GM10266 (cell line): ENCODE results near the gene CYP51A1.
"Not testable (repeated sequence)": the region's sequence is repeated elsewhere in the genome, so short reads cannot be mapped to it uniquely, and the experiment has no call there.

Source experiments
- DNase-seq: peaks from one replicate; pipeline ENCODE4 v3.0.0; 2012; ENCODE audit errors: extremely low spot score
- TF ChIP-seq, protein P1 (sequence below): IDR thresholded peaks from 2 replicates; pipeline ENCODE4 v1.5.1; 2012; ENCODE audit warnings: mild to moderate bottlenecking, low read depth; ENCODE audit not compliant: control insufficient read depth, insufficient read depth; ENCODE audit errors: missing control alignments

The CYP51A1 gene

GRCh38 chr7:92134271-92135051, at the start of gene CYP51A1:
Gene CYP51A1 (minus strand): TSS chr7:92134477. CDS start chr7:92134364, 113 bp downstream.
- TF ChIP-seq, protein P1, sequence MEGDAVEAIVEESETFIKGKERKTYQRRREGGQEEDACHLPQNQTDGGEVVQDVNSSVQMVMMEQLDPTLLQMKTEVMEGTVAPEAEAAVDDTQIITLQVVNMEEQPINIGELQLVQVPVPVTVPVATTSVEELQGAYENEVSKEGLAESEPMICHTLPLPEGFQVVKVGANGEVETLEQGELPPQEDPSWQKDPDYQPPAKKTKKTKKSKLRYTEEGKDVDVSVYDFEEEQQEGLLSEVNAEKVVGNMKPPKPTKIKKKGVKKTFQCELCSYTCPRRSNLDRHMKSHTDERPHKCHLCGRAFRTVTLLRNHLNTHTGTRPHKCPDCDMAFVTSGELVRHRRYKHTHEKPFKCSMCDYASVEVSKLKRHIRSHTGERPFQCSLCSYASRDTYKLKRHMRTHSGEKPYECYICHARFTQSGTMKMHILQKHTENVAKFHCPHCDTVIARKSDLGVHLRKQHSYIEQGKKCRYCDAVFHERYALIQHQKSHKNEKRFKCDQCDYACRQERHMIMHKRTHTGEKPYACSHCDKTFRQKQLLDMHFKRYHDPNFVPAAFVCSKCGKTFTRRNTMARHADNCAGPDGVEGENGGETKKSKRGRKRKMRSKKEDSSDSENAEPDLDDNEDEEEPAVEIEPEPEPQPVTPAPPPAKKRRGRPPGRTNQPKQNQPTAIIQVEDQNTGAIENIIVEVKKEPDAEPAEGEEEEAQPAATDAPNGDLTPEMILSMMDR = no peak
- DNase-seq = peak; percentile 93

DNA sequence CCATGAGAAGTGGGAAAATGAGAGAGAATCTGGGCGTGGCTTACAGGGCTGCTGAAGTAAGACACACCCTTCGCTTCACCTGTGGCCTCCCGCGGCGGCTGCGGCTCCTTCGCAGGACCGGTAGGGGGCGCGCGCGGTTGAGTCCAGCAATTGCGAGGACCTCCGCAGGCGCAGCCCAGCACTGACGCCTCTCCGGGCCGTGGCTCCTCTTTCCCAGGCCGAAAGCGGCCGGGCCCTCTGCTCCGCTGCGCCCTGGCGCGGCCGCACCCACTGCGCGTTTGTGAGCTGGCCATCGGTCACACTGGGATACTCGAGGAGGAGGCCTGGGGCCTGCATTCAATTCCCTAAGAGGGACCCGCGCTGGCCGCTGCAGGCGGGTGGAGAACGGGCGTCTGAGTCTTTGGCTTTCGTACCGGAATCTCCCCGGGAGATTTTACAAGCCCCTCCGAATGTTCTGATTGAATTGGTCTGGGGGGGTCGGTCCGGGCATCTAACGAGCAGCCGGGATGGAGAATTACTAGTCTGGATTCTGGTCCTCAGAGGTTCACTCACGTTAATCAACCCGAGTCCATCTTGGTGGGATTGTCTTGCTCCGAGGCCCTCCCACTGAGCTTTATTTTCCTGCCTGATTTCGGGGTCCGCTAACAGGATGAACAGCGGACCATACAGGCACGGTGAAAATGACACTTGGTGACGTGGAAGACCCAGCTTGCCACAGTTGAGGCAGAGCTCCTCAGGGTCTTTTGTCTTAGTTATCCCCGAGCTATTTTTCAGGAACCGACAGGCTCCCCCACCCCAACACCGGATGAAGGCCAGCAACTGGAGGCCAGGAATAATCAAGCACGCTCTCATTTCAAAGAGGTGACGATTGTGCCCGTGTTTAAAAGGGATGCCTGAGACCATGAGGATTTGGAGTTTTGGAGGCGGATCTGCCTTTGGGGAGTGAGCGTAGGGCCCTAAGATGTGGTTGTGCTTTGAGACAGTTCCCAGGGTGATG, 44.9 kb upstream of the CYP51A1 start, which contains the start of gene LRRD1:
Gene LRRD1, minus strand, starts transcription at position 215 of the 997 bp plus-strand sequence. CDS start 13,940 bp downstream, outside the sequence.
- TF ChIP-seq, protein P1 = peak; percentile 99
- DNase-seq = peak; percentile 88

DNA sequence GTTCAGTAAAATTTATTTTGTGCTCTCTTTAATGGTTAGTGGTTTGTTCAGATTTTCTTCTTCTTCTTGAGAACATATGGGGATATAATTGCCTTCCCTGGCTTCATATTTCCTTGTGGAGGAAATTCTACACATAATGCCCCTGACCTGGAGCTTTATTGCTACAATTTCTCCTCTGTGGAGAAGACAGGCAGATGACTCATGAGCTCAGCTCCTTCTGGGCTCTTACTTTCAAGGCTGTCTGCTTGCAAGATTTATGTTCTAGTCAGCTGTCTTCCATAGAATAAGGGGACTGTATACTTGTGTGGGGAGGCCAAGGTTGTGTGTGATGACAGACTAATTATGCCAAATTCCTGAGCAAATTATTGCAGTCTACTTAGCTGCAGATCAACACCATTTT, 43.1 kb upstream of the CYP51A1 start:
- no peak for DNase-seq
- TF ChIP-seq, protein P1 = no peak

DNA sequence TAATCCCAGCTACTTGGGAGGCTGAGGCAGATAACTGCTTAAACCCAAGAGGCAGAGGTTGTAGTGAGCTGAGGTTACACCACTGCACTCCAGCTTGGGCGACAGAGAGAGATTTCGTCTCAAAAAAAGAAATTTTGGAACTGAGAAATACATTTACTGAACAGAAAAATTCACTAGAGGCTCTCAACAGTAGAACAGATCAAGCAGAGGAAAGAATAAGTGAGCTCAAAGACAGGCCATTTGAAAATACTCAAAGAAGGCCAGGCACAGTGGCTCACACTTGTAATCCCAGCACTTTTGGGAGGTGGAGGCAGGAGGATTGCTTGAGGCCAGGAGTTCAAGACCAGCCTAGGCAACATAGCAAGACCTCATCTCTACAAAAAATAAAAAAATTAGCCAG, 35.3 kb upstream of the CYP51A1 start:
- DNase-seq = not testable (repeated sequence)

- no peak for DNase-seq
- TF ChIP-seq, protein P1 = no peak
These were observed 27.0 kb upstream of the CYP51A1 start for GRCh38 chr7:92161271-92161670.

- no peak for DNase-seq
- TF ChIP-seq, protein P1 = no peak
These were observed 24.6 kb upstream of the CYP51A1 start for GRCh38 chr7:92158660-92159575.

DNA sequence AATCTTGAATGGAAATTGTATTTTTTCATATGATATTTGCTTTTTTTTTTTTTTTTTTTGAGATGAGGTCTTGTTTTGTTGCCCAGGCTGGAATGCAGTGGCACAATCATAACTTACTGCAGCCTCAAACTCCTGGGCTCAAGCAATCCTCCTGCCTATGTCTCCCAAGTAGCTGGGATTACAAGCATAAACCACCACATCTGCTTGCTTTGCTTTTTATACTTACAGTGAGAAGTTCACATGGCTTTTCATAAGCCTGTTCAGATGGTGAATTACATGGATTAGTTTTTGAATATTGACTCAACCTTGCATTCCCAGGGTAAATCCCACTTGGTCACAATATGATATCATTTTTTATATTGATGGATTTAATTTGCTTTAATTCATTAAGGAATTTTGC, 22.7 kb upstream of the CYP51A1 start:
- TF ChIP-seq, protein P1 = no peak
- no peak for DNase-seq
